Cardiac muscle cell (in vitro differentiated cells and primary cell): ENCODE measurements around the gene HDC. TPM values are rescaled to one million over a fixed set of nuclear protein-coding genes. Genes with fewer than 3 reads are reported as not detected.

Source experiments
- DNase-seq, 2 donors: peaks; one replicate each; pipeline versions ENCODE4 v3.0.0 to v3.0.0-alpha.2; 2010 to 2017; ENCODE audit warnings: low read depth in 1 of 2, low spot score in 1 of 2
- H3K27ac ChIP-seq: fragments of 200-600 bp; sonication (generic); 2 replicates; pipeline ENCODE4 v1.5.1; 2016
- H3K27me3 ChIP-seq: fragments of 200-600 bp; sonication (generic); 2 replicates; pipeline ENCODE4 v1.6.0; 2016; ENCODE audit warnings: control low read depth
- H3K36me3 ChIP-seq: fragments of 200-600 bp; sonication (generic); 2 replicates; pipeline ENCODE4 v1.5.1; 2016; ENCODE audit warnings: control low read depth
- H3K4me1 ChIP-seq: fragments of 200-600 bp; sonication (generic); 2 replicates; pipeline ENCODE4 v1.8.1; 2017; ENCODE audit warnings: low read depth, mild to moderate bottlenecking, mixed run types
- H3K4me3 ChIP-seq: fragments of 200-600 bp; sonication (generic); 2 replicates; pipeline ENCODE4 v1.5.1; 2016; ENCODE audit warnings: mild to moderate bottlenecking
- H3K9me3 ChIP-seq: fragments of 200-600 bp; sonication (generic); 2 replicates; pipeline ENCODE4 v1.5.1; 2017; ENCODE audit warnings: low read depth, mild to moderate bottlenecking, control low read depth
- CTCF ChIP-seq: IDR thresholded peaks from 2 replicates; pipeline ENCODE4 v1.5.1; 2012; ENCODE audit warnings: low read depth, mild to moderate bottlenecking, low read length
- polyA plus RNA-seq: library from polyadenylated mRNA; unstranded; fragments of >200 nt; fragmentation: Nextera tagmentation; extraction: Ambion mirVana; gene quantifications from 2 replicates; pipeline ENCODE4 v1.2.1, GENCODE V29; 2016
- total RNA-seq: library from RNA; depleted of rRNA; stranded (reverse); fragments of >200 nt; gene quantifications from 2 replicates; pipeline ENCODE4 v1.2.3, GENCODE V29; 2016

The HDC gene
- total and polyA plus RNA-seq, 2 experiments from 2014 or later, result not detected

GRCh38 chr15:50295966-50296365 is 30.4 kb upstream of the HDC start:
- H3K27ac ChIP-seq, result no peak overlapping the region
- no peak for TF ChIP-seq CTCF
- H3K4me1 ChIP-seq, result no peaks in the 10 kb centered on the region

GRCh38 chr15:50289749-50290148 is 24.2 kb upstream of the HDC start:
- DNase-seq, result no peak
- no peaks in the 10 kb centered on the region for H3K27me3 ChIP-seq
- no peaks in the 10 kb centered on the region for H3K9me3 ChIP-seq
- no peak overlapping the region for H3K4me3 ChIP-seq
- TF ChIP-seq CTCF, result no peak
- H3K36me3 ChIP-seq, result no peaks in the 10 kb centered on the region
- no peaks in the 10 kb centered on the region for H3K4me1 ChIP-seq
- H3K27ac ChIP-seq, result no peak overlapping the region

More at GRCh38 chr15:50295966-50296365, 30.4 kb upstream of the HDC start:
- Histone ChIP-seq H3K36me3 (peaks cover 23% of the 10 kb centered on the region), H3K27me3 (no peaks in the 10 kb centered on the region), H3K9me3 (no peaks in the 10 kb centered on the region), H3K4me3 (no peak overlapping the region)
- DNase-seq, result no peak

- no peak overlapping the region for H3K27ac ChIP-seq
- TF ChIP-seq CTCF, result no peak
- no peaks in the 10 kb centered on the region for H3K36me3 ChIP-seq
- H3K27me3 ChIP-seq, result no peaks in the 10 kb centered on the region
- H3K4me1 ChIP-seq, result no peaks in the 10 kb centered on the region
- DNase-seq, result no peak
- H3K9me3 ChIP-seq, result no peaks in the 10 kb centered on the region
- H3K4me3 ChIP-seq, result no peak overlapping the region
These were observed 22.0 kb upstream of the HDC start for GRCh38 chr15:50287324-50288116.

GRCh38 chr15:50281427-50281826 is 15.9 kb upstream of the HDC start:
- H3K36me3 ChIP-seq, result no peaks in the 10 kb centered on the region
- H3K27me3 ChIP-seq, result no peaks in the 10 kb centered on the region
- H3K4me1 ChIP-seq, result no peaks in the 10 kb centered on the region
- no peak for TF ChIP-seq CTCF
- no peak for DNase-seq
- H3K27ac ChIP-seq, result no peak overlapping the region
- no peak overlapping the region for H3K4me3 ChIP-seq
- H3K9me3 ChIP-seq, result no peaks in the 10 kb centered on the region

- TF ChIP-seq CTCF, result no peak
- no peaks in the 10 kb centered on the region for H3K36me3 ChIP-seq
- no peak for DNase-seq
These were observed 14.7 kb upstream of the HDC start for GRCh38 chr15:50280271-50280670.

More at GRCh38 chr15:50280271-50280670, 14.7 kb upstream of the HDC start:
- no peak overlapping the region for H3K27ac ChIP-seq
- no peaks in the 10 kb centered on the region for H3K9me3 ChIP-seq
- H3K27me3 ChIP-seq, result no peaks in the 10 kb centered on the region
- no peak overlapping the region for H3K4me3 ChIP-seq
- no peaks in the 10 kb centered on the region for H3K4me1 ChIP-seq
